ENCODE results near the gene CD4.
"Not testable (repeated sequence)": the region's sequence is repeated elsewhere in the genome, so short reads cannot be mapped to it uniquely, and the experiment has no call there.

Gene CD4

DNA sequence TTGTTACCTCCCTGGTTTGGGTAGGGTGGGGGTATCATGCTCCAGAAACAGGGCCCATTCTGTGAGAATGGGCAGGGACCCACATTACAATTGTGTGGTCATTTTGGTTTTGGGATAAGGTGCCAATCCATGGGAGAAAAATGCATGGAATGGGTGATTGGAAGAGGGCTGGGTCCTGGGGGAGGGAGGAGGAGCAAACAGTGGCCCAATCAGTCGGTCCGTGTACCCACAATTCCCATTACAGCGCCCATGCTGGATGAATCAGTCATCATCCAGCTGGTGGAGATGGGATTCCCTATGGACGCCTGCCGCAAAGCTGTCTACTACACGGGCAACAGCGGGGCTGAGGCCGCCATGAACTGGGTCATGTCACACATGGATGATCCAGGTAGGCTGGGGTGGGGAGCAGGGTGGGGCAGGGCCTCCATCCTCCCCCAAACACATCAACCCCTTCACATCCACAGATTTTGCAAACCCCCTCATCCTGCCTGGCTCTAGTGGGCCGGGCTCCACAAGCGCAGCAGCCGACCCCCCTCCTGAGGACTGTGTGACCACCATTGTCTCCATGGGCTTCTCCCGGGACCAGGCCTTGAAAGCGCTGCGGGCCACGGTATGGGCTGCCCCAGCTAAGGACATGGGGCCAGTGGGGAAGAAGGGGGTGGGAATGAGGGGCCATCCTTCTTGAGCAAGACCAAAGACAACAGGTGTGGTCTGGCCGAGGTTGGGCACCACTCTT is 74.4 kb downstream of the CD4 start:
- Mint-ChIP-seq H3K27ac (no peak overlapping the region), H3K36me3 (peaks cover 6% of the 10 kb centered on the region), H3K4me1 (ENCODE audit: low read depth) (peaks cover 19% of the 10 kb centered on the region), H3K27me3 (no peaks in the 10 kb centered on the region), H3K9me3 (ENCODE audit: low read depth) (no peaks in the 10 kb centered on the region), H3K4me3 (no peak overlapping the region)

- H3K27me3 Mint-ChIP-seq; H3K4me3 Mint-ChIP-seq; H3K9me3 Mint-ChIP-seq (ENCODE audit: low read depth); H3K36me3 Mint-ChIP-seq: not testable (repeated sequence)
- Mint-ChIP-seq H3K27ac (peak overlapping the region; percentile 34), H3K4me1 (ENCODE audit: low read depth) (peaks cover 33% of the 10 kb centered on the region)
Observed at GRCh38 chr12:6865307-6865706, 76.0 kb downstream of the CD4 start.

DNA sequence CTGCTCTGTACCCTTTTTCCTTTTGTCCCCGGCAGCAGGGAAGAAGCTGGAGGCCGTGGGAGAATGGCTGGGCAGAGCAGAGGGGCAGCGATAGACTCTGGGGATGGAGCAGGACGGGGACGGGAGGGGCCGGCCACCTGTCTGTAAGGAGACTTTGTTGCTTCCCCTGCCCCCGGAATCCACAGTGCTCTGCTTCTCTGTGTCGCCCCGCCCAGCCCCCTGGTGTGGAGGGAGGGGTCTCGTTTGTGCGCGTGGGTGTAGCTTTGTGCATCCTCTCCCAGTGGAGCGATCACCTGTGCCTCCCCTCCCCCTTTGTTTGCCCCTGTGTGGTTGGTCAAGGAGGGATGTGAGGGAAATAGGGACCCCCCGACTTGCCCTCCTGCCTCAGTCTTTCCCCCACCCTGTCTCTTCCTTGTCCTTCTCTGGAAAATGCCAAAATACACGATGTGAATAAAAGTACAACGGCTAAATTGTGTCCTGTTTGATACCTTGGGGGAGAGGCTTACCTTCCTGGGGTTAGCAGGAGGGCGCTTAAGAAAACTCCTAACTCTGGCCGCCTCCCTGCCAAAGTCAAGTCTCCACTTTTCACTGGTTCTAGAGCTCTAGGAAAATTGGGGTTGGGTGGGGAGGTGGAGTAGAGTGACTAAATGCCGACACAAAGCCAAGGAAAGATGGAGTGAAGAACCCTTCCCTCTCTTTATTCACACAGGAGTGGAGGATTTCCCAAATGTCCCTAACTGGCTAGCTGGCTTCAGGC is 77.0 kb downstream of the CD4 start:
- Mint-ChIP-seq H3K9me3 (ENCODE audit: low read depth) (no peaks in the 10 kb centered on the region), H3K4me3 (peak overlapping the region; percentile 94), H3K27ac (no peak overlapping the region), H3K4me1 (ENCODE audit: low read depth) (peaks cover 43% of the 10 kb centered on the region), H3K27me3 (no peaks in the 10 kb centered on the region), H3K36me3 (peaks cover 3% of the 10 kb centered on the region)

- peak overlapping the region; percentile 77 for H3K27ac Mint-ChIP-seq
- H3K9me3 Mint-ChIP-seq (ENCODE audit: low read depth), result no peaks in the 10 kb centered on the region
- H3K36me3 Mint-ChIP-seq, result peaks cover 3% of the 10 kb centered on the region
- peaks cover 48% of the 10 kb centered on the region for H3K4me1 Mint-ChIP-seq (ENCODE audit: low read depth)
- H3K27me3 Mint-ChIP-seq, result no peaks in the 10 kb centered on the region
- peak overlapping the region; percentile 94 for H3K4me3 Mint-ChIP-seq
Observed at GRCh38 chr12:6866920-6867412, 77.6 kb downstream of the CD4 start.

DNA sequence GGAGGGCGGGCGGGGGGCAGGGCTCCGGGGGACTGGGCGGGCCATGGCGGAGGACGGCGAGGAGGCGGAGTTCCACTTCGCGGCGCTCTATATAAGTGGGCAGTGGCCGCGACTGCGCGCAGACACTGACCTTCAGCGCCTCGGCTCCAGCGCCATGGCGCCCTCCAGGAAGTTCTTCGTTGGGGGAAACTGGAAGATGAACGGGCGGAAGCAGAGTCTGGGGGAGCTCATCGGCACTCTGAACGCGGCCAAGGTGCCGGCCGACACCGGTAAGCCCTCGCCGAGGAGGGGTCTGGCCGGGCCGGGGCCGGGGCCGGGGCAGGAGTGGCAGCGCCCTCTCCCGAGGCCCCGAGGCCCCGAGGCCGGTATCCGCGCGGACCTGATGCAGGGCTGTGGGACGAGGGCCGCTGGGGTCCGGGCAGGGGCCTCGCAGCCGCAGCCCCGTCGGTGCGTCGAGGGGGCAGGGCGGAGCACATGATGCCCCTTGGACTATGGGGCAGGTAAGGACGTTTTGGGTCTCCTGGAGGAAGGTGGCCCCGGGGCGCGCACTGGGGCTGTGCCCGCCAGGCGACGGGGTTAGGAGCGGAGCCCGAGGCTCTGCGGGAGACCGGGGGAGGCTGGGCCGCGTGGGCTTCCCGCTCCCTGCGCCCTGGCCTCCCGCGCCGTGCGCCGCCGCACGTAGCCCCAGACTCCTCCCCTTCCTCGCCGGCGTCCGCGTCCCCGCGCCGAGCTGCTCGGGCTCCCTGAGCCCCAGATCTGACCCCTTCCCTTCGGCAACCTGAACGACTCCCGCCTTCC is 78.3 kb downstream of the CD4 start, which contains the start of gene TPI1:
TPI1 (plus strand) TSS at position 119 of the 798 bp plus-strand sequence; CDS start at position 155, 36 bp downstream.
- H3K27me3 Mint-ChIP-seq, result no peaks in the 10 kb centered on the region
- peak within 1 kb of the TSS; percentile 94 for H3K4me3 Mint-ChIP-seq
- peaks cover 52% of the 10 kb centered on the region for H3K4me1 Mint-ChIP-seq (ENCODE audit: low read depth)
- peak within 1 kb of the TSS; percentile 95 for H3K27ac Mint-ChIP-seq
- no peaks in the 10 kb centered on the region for H3K9me3 Mint-ChIP-seq (ENCODE audit: low read depth)
- peaks cover 3% of the 10 kb centered on the region for H3K36me3 Mint-ChIP-seq

DNA sequence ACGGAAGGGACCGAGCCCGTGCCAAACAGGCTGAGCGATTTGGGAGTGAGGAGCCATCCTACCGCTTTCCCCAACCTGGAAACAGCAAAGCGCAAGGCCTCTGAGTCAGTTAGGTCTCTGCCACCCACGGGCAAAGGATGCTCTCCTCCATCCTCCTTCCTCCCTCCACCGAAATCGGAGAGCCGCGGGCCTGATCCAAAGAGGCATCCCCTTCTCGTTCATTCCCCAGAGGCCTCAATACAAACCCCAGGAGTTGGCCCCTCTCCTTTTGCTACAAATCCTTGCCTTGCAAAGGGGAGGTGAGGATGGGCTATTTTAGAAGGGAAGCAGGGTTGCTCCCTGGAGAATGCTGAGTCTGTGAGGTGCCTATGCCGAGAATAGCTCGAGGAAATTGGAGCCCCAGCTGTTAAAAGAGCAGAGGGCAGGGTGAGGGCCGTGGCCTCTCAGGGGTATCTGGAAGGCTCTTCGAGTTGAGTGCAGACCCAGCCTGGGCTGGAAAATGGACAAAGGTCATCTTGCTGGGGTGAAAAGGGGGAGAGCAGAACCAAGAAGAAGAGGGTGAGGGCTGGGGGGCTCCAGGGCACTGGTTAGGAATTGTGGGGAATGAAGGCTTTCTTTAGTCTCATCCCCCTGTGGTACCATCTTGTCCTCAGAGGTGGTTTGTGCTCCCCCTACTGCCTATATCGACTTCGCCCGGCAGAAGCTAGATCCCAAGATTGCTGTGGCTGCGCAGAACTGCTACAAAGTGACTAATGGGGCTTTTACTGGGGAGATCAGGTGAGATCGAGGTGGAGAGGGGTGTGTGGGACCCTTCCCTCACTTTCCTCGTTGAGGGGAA is 79.1 kb downstream of the CD4 start:
- Mint-ChIP-seq H3K9me3 (ENCODE audit: low read depth) (no peaks in the 10 kb centered on the region), H3K27ac (peak overlapping the region; percentile 84), H3K4me1 (ENCODE audit: low read depth) (peaks cover 52% of the 10 kb centered on the region)

DNA sequence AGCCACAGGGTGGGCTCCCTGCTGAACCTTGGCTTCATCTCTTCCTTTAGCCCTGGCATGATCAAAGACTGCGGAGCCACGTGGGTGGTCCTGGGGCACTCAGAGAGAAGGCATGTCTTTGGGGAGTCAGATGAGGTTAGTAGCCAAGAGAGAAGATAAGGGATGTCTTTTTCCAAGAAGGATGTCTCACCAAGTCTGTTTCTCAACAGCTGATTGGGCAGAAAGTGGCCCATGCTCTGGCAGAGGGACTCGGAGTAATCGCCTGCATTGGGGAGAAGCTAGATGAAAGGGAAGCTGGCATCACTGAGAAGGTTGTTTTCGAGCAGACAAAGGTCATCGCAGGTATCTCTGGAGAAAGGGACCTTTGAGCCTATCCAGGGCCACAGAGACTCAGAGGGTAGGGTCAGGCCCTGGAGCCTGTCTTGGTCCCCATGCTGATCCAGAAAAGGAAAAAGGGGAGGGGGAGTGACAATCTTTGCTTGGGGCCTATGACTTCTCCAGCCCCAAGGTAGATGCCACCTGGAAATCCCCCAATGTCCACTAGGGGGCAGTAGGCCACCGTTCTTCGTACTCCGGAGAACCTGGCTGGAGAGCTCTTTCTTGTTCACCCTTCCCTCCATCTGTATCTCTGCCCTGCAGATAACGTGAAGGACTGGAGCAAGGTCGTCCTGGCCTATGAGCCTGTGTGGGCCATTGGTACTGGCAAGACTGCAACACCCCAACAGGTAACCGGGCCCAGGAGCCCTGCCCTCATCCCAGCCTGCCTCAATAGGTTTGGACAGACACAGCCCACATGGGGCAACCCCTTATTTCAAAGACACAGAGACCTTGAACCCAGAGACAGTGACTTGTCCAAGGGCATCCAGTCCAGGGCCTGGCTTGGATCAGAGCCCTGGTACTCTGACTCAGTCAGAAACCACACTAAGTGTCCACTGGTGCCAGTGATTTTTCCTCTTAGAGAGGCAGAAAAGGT is 80.0 kb downstream of the CD4 start:
- peaks cover 56% of the 10 kb centered on the region for H3K4me1 Mint-ChIP-seq (ENCODE audit: low read depth)
- peaks cover 3% of the 10 kb centered on the region for H3K36me3 Mint-ChIP-seq
- peak overlapping the region; percentile 93 for H3K4me3 Mint-ChIP-seq

More for the DNA sequence above, 79.1 kb downstream of the CD4 start:
- Mint-ChIP-seq H3K27me3 (no peaks in the 10 kb centered on the region), H3K4me3 (peak overlapping the region; percentile 93), H3K36me3 (peaks cover 3% of the 10 kb centered on the region)

GRCh38 chr12:6870304-6870703 is 81.0 kb downstream of the CD4 start:
- H3K9me3 Mint-ChIP-seq (ENCODE audit: low read depth); H3K36me3 Mint-ChIP-seq; H3K27me3 Mint-ChIP-seq: not testable (repeated sequence)
- Mint-ChIP-seq H3K27ac (peak overlapping the region; percentile 73), H3K4me1 (ENCODE audit: low read depth) (peaks cover 58% of the 10 kb centered on the region), H3K4me3 (peak overlapping the region; percentile 89)

More for the DNA sequence above, 80.0 kb downstream of the CD4 start:
- Mint-ChIP-seq H3K27ac (peak overlapping the region; percentile 84), H3K9me3 (ENCODE audit: low read depth) (no peaks in the 10 kb centered on the region), H3K27me3 (no peaks in the 10 kb centered on the region)
